Hematopoietic multipotent progenitor cell treated with erythropoietin and hydrocortisone succinate and interleukin-3 and kit ligand, for 4 days (in vitro differentiated cells): ENCODE data around the gene MAN1B1.

Source experiments
- DNase-seq: peaks from one replicate; pipeline ENCODE4 v3.0.0-alpha.2; 2015

The MAN1B1 gene

GRCh38 chr9:137069508-137070091 is 17.2 kb upstream of the MAN1B1 start:
- peak; percentile 43 for DNase-seq

- DNase-seq, result peak; percentile 98
These were observed 16.4 kb upstream of the MAN1B1 start, which contains the start of gene SAPCD2 for GRCh38 chr9:137070201-137070905. Gene SAPCD2, minus strand, starts transcription at chr9:137070557. Its CDS starts 97 bp downstream, at chr9:137070460.

- DNase-seq, result no peak
These were observed 15.9 kb upstream of the MAN1B1 start for GRCh38 chr9:137070906-137071275.

- DNase-seq, result no peak
These were observed 15.5 kb upstream of the MAN1B1 start for GRCh38 chr9:137071282-137071681.

- DNase-seq, result no peak
These were observed 12.8 kb upstream of the MAN1B1 start for GRCh38 chr9:137073992-137074399.

- DNase-seq, result no peak
These were observed 12.0 kb upstream of the MAN1B1 start for GRCh38 chr9:137074657-137075274.

GRCh38 chr9:137075275-137075775 is 11.5 kb upstream of the MAN1B1 start:
- DNase-seq, result no peak

- no peak for DNase-seq
These were observed 10.2 kb upstream of the MAN1B1 start for GRCh38 chr9:137076636-137077009.

- DNase-seq, result peak; percentile 85
These were observed 9.6 kb upstream of the MAN1B1 start, which contains the start of gene UAP1L1 for GRCh38 chr9:137077010-137077747. Gene UAP1L1, plus strand, starts transcription at chr9:137077517. Its CDS starts 16 bp downstream, at chr9:137077533.

GRCh38 chr9:137077758-137078693 is 8.8 kb upstream of the MAN1B1 start:
- DNase-seq, result peak; percentile 67

- no peak for DNase-seq
These were observed 7.9 kb upstream of the MAN1B1 start for GRCh38 chr9:137078701-137079400.

GRCh38 chr9:137079401-137079787 is 7.4 kb upstream of the MAN1B1 start:
- DNase-seq, result no peak

- no peak for DNase-seq
These were observed 6.3 kb upstream of the MAN1B1 start for GRCh38 chr9:137080260-137081122.

GRCh38 chr9:137082222-137082924 is 4.4 kb upstream of the MAN1B1 start:
- DNase-seq, result no peak

GRCh38 chr9:137082925-137083290 is 3.9 kb upstream of the MAN1B1 start:
- no peak for DNase-seq

- no peak for DNase-seq
These were observed 3.3 kb upstream of the MAN1B1 start for GRCh38 chr9:137083394-137084004.

GRCh38 chr9:137084526-137084925 is 2.3 kb upstream of the MAN1B1 start:
- DNase-seq, result no peak

- DNase-seq, result peak; percentile 64
These were observed 760 bp upstream of the MAN1B1 start for GRCh38 chr9:137085920-137086530.

GRCh38 chr9:137087409-137087925 is 682 bp downstream of the MAN1B1 start:
- DNase-seq, result peak; percentile 65
